Measurements from ENCODE around the gene RARB.

DNA sequence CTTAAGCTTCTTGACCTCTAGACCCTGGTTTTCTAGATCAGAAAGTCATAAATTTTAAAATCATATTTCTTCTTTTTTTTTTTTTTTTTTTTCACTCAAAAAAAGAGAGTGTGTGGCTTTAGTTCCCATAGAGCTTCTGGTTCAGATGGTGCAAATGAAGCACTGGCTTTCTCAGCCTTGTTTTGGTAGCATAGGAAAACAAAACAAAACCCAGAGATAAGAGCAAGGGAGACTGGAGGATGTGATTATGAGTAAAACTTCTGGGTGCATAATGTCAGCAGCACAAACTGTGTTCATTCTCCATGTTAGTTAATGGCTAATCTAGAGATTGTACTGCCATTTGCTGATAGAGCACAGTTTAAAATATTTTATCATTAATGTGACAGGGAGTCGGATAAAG lies 55.4 kb downstream of the RARB start:
- TF ChIP-seq ELF4 (IDR thresholded peaks at IDR 0.05) (no peak), FOXM1 (IDR thresholded peaks at IDR 0.05; ENCODE audit: borderline replicate concordance) (no peak), SP1 (IDR thresholded peaks at IDR 0.05) (no peak), BHLHE40 (IDR thresholded peaks at IDR 0.05; ENCODE audit: borderline replicate concordance) (no peak), HDGF (IDR thresholded peaks at IDR 0.05; ENCODE audit: borderline replicate concordance) (no peak), FOXK2 (IDR thresholded peaks at IDR 0.05) (no peak), NFRKB (IDR thresholded peaks at IDR 0.05) (no peak), FOXA1 (IDR thresholded peaks at IDR 0.05) (no peak), L3MBTL2 (conservative IDR thresholded peaks at IDR 0.05) (no peak)
